Fibroblast of skin of back (primary cell): ENCODE results near the gene STS. TPM values are rescaled to one million over a fixed set of nuclear protein-coding genes. Genes with fewer than 3 reads are reported as not detected.

ENCODE experiments used
- DNase-seq: peaks from one replicate; pipeline ENCODE4 v3.0.0-alpha.2; 2013
- polyA plus RNA-seq, 2 experiments: library from polyadenylated mRNA; unstranded; fragments of 120-200 nt; gene quantifications; one replicate each; pipeline ENCODE4 v1.2.1, GENCODE V29; 2013; ENCODE audit not compliant: insufficient read length in 2 of 2

Gene STS
- 8.4 TPM for polyA plus RNA-seq (2013, experiment 1 of 2; ENCODE audit: insufficient read length)
- 5.0 TPM for polyA plus RNA-seq (2013, experiment 2 of 2; ENCODE audit: insufficient read length)

- DNase-seq = no peak
Observed at GRCh38 chrX:7147413-7147977, at the start of gene STS. STS (plus strand) TSS chrX:7147712; CDS start chrX:7253200, 105,488 bp downstream.

DNA sequence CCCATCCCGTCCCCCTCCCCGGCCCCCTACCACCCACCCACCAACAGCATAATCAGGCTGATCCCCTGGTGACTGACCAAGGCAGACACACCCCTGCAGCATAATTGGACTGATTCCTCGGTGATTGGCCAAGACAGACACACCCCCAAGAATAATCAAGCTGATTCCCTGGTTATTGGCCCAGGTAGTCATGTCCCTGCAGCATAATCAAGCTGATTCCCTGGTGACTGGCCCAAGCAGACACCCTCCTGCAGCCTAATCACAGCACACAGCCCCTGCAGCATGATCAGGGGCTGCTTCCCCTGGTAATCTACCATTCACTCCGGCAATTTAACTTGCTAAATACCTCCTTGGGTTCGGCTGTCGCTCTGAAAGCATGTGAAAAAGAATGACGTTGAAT is 47.5 kb upstream of the STS start:
- no peak for DNase-seq

DNA sequence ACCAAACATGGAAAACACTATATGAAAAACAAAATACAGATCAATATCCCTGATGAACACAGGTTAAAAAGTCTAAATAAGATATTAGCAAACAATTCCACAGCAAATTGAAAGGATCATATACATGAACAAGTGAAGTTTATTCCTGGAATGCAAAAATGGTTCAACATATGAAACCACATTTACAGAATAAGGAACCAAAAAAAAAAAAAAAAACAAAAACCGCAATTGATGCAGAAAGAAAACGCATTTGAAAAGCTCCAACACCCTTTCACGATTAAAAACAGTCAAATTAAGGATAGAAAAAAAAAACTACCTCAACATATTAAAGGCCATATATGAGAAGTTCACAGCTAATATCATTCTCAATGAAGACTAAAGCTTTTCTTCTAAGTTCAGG is 45.4 kb upstream of the STS start:
- no peak for DNase-seq

GRCh38 chrX:7106649-7107048 is 40.9 kb upstream of the STS start:
- DNase-seq = no peak

DNA sequence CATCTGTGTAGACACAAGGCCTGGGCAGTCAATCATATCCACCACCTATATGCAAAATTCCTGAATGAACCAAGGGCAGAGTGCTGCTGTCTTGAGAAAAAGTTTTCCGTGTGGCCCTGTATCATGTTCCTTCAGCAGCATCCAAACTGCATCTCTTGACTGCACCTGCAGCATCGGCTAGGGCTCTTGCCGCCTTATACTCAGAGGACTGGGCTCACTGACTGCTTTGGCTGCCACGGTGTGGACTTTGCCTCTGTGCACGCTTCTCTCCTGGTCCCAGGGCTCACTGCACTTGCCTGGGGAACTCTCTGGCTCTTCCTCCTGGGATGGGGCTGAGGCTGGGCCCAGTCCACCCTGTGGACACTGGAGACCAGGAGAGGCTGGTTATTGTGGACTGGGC is 39.5 kb upstream of the STS start:
- no peak for DNase-seq

- DNase-seq = peak; percentile 15
Observed at GRCh38 chrX:7109049-7109531, 38.4 kb upstream of the STS start.

DNA sequence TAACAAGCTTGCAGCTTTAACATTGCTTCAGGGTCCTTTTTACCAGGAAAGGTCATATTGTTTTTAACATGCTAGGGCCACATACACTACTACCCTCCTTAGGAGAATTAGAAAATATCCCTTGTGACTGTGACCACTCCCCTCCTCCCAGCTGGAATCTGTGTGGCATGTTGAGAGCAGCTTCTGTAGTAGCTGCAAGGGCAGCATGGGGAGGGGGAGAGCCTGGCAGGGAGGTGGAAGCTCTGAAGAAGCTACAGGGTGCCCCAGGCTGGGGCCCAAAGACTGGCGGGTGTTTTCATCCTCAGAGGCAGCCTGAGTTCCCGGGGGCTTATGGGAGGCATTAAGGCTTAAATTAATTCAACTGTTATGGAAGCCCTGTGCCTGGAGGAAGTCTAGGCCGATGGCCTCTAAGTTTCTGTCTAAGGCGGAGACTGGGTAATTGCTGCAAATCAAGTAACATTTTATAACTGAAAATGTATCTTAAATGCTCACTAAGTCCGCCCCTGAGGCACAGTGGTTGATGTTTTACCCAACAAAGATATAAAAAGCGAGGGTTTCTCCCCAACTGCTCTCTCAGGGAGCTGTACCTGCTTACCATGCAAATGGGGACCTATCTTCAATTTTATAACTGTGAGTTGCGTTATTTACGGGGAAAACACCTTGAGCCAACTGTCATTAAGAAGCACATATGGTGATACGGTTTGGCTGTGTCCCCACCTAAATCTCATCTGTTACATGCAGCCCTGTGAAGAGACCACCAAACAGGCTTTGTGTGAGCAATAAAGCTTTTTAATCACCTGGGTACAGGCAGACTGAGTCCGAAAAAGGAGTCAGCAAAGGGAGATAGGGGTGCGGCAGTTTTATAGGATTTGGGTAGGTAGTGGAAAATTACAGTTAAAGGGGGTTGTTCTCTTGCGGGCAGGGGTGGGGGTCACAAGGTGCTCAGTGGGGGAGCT is 37.4 kb upstream of the STS start:
- no peak for DNase-seq

DNA sequence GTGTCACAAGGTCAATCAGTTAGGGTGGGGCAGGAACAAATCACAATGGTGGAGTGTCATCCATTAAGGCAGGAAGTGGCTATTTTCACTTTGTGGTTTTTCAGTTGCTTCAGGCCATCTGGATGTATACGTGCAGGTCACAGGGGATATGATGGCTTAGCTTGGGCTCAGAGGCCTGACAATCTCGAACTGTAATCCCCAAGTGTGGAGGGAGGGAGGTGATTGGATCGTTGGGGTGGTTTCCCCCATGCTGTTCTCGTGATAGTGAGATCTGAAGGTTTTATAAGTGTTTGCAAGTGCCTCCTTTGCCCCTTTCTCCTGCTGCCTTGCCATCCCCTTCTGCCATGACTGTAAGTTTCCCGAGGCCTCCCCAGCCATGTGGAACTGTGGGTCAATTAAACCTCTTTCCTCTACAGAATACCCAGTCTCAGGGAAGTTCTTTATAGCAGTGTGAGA is 36.7 kb upstream of the STS start:
- peak; percentile 41 for DNase-seq

GRCh38 chrX:7111518-7111917 is 36.0 kb upstream of the STS start:
- no peak for DNase-seq

DNA sequence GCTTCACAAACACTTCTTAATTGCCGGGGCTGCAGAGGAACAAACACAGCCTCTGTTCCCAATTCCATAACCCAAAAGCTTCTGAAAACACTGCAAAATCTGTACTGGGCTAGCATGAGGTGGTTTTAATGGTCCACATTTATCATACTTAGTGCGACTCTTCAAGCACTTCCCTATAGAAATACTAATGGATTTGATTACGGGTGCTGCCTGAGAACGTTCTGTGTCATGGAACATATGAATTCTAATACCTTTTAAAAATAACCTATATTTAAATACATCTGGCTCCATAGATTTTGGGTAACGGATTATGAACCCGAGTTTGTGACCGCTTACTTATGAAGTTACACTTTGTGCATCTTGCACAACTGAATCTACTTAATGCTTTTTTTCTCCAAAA is 35.4 kb upstream of the STS start:
- no peak for DNase-seq

DNA sequence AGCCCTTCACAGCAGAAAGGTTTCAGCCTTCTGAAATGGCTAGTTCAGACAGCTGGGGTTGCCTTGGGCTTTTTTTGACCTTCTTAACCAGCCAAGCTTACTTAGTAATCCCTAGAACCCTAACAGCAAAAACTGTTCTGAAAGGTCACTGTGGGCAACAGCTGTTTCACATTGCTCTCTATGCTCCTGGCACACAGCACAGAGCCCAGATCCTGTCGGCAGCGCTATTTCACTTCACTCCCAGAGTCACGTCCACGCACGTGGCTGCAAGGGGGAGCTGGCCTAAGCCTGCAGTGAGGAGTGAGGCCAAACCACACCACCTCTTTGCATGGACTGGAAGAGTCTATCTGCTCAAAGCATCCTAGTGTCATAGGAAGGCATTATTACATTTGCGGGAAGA is 32.0 kb upstream of the STS start:
- no peak for DNase-seq

GRCh38 chrX:7116081-7116480 is 31.4 kb upstream of the STS start:
- DNase-seq = no peak

- no peak for DNase-seq
Observed at GRCh38 chrX:7117587-7117986, 29.9 kb upstream of the STS start.

DNA sequence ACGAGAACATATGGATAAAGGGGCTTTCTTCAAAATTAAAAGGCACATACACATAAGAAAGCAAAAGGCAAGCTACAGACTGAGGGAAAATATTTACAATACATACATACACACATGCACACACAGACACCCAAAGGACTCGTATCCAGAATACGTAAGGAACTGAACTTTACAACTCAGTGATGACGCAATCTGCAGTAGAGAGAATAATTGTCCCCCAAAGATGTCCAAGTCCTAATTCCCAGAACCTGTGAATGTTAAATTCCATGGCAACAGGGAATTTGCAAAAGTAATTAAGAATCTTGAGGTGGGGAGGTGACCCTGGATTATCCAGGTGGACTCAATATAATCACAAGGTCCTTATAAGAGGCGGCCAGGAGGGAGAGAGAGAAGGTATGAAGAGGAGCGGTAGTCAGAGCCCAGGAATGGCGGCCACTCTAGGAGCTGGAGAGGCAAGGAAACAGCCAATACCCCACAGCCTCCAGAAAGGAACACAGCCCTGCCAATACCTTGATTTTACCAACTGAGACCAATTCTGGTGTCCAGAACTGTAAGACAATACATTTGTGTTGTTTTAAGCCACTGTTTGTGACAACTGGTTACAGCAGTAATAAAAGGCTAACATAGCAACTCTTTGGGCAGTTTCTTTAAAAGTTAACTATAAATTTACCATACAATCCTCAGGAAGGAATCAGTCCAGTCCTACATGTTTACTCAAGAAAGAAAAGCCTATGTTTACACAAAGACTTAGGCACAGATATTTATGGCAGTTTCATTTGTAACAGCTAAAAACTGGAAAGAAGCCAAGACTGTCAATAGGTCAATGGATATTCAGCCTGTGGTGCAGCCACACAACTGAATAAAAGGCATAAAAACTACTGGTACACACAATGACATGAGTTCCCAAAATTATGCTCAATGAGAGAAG is 27.3 kb upstream of the STS start:
- peak; percentile 25 for DNase-seq

GRCh38 chrX:7120878-7121219 is 26.7 kb upstream of the STS start:
- peak; percentile 27 for DNase-seq

DNA sequence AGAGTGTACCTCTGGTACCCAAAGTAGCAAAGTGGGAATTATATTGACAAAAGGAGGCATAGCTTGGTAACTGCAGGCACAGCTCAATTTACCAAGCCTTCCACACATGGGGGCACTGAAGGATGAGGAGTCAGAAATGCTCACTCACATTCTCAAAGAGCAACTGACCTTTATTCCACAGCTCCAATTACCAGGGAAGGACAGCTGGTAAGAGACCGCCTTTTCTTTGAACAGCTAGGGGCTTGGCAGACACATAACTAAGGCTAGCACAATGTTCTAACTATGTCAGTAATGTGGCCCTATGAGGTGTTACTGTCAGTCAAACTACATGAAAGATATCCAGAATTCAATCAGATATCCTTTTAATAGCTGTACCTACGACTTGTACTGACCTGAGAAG is 20.5 kb upstream of the STS start:
- DNase-seq = no peak

- DNase-seq = no peak
Observed at GRCh38 chrX:7131621-7132020, 15.9 kb upstream of the STS start.

DNA sequence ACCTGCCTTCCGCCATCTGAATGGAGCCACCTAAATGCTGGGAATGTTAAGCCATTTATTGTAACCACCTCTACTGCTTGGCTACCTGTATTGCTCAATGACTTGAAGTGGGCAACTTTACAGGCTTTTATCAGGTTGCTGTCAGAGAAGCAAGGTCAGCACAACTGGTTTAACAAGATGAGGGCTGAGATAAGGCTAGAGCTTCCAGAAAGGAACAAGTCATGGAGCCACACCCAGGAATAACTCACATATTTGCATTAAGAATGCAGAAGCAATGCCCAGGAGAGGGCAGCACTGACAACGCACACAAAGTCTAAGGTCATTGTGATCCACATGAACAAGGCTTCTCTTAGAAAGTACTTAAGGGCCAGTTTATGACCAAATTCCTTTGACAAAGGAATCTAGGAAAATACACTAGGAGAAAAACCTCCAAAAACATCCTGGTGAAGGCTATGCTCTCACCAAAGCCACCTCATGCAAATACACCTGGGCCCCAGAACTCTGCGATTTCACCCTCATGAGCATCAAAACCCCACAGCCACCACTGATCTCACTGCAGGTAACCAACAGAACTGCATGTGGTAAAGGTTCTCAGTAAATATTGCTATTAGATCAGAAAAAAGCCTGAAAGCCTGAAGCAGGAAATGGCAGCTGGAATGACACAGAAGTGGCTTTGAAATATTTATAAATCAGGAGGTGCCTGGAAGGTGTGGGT is 15.0 kb upstream of the STS start:
- peak; percentile 82 for DNase-seq

DNA sequence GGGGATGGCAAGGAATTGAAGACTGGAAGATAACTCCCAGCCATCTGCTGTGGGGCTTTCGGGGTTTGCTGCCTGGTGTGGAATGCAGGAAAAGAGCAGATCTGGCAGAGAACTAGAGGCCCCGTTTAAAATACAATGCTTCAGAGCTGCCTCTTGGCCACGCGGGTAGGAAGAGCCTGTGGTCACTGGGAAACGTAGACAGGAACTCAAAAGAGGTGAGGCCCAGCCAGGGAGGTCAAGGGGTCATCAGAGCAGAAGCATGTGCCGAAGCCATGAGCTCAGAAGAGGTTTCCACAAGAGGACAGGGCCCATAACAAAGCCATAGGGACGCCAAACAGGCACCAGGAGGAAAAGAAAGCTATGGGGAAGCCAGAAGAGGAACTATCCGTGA is 14.5 kb upstream of the STS start:
- no peak for DNase-seq

DNA sequence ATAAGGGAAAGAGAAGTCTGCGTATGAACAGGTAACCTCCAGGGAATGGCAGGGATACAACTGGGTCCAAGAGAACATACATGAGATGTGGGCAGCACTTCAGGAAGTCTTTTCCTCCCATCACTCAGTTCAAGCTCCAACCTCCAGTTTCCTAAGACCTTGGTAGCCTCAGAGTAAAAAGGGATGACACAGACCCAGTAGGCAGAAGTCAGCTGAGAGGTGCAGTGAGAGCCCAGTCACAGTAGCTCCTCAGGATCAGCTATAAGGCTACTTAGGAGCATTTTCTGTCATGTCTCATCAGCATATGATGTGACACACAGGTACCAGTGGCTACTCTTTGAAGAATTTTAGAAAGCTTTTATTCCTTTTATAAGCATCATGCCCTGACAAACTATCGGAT is 12.5 kb upstream of the STS start:
- no peak for DNase-seq

- DNase-seq = peak; percentile 92
Observed at GRCh38 chrX:7139202-7140081, 8.1 kb upstream of the STS start.
